GM19452 (cell line): ENCODE measurements around the gene NTN4.
A peak's percentile ranks its signal among the peaks of the same experiment; 100 is the strongest.
"Not testable (repeated sequence)": the region's sequence is repeated elsewhere in the genome, so short reads cannot be mapped to it uniquely, and the experiment has no call there.

Source experiments
- ATAC-seq: cut with Tn5 transposase; IDR thresholded peaks from one replicate; pipeline ENCODE4 v1.9.1; 2021; ENCODE audit not compliant: unreplicated experiment

NTN4 gene

DNA sequence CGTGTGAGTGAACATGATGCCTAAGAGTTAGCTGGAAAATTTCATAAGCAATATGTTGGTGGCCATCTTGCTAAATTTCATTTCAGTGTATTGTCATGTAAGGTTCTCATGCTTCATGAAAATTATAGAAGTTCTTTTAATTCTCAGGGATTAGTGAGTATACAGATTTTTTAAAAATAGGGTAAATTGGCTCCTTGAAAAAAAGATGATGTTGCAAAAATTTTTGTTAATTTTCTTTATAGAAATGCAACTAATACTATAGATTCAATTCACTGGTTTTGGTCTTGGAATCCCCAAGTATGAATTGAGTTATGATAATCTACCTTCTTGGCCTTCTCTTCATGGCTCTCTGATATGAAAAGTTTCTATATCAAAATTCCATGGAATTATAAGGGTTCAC is 75.4 kb downstream of the NTN4 start:
- no peak for ATAC-seq

DNA sequence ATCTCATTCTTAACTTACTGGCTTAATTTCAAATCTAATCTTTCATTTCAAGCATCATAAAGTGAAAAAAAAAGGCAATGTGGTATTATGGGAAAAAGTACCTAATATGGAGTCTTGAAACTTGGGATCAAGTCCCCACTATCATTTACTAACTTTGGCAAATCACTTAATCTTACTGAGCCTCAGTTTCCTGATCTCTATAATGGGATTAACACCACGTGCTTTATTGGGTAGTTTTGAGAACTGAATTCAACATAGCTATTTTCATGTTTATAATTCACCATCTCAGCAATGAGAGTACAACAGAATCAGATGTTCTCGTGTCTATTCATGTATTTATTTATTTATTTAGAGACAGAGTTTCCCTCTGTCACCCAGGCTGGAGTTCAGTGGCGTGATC is 78.3 kb downstream of the NTN4 start:
- no peak for ATAC-seq

DNA sequence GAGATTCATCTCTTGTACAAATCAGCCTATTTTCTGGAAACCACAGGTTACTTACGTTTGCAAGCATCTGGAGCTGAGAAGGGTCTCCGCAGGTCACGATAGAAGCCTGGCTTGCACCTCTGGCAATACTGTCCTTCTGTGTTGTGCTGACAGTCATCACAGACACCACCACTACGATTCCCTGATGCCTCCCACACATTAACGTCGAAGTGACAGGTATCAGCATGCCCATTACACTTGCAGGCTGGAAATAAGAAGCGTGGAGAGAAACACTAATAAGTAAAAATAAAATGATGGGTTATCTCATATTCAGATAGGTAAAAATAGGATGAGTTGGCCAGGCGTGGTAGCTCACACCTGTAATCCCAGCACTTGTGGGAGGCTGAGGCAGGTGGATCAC is 80.2 kb downstream of the NTN4 start:
- ATAC-seq: no peak

DNA sequence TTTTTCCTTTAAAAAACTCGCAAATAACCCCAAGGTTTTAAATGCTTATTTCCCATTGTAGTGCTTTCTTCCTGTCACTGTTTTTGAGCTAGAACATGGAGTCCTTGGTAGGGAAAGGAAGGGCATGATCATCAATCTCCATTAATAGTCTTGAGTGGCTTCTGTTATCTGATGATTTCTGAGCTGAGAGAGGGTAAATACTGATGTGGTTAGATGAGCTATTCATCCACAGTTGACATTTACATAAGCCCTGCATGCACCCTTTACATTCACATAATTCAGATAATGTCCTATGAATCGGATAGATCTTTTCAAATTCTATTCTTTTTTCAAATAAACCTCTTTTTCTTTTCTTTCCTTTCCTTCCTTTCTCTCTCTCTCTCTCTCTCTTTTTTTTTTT is 81.4 kb downstream of the NTN4 start:
- ATAC-seq: no peak

DNA sequence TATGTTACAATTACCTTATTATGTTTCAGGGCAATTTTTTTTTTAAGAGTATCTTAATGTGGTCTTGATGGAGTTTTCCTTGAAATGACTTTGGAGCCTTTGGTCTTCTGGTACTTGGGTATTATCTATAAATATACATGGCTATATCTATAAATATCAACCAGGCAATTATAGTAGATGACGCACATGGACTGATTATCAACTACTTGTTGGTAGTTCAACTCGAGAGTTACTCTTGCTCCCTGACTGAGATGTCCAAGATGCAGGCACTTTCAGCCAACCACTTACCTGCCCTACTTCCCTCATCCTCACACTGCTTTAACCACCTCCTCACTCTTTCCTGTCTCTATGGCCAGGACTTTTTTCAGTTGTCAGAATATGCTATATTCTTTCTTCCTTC is 85.4 kb downstream of the NTN4 start:
- ATAC-seq: no peak

DNA sequence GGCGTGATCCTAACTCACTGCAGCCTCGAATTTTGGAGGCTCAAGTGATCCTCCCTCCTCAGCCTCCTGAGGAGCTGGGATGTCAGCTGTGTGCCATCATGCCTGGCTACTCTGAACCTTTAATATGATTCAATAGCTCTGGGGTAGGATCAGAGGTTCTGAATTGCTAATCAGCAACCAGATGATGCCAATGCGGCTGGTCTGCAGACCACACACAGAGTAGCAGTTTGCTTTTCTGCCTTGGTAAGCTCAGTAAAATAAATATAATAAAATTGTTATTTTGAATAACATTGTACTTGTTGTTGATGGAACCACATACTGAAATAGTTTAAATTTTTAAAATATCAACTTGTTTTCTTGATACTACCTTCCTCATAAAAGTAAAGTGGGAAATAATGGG is 86.6 kb downstream of the NTN4 start:
- ATAC-seq: no peak

DNA sequence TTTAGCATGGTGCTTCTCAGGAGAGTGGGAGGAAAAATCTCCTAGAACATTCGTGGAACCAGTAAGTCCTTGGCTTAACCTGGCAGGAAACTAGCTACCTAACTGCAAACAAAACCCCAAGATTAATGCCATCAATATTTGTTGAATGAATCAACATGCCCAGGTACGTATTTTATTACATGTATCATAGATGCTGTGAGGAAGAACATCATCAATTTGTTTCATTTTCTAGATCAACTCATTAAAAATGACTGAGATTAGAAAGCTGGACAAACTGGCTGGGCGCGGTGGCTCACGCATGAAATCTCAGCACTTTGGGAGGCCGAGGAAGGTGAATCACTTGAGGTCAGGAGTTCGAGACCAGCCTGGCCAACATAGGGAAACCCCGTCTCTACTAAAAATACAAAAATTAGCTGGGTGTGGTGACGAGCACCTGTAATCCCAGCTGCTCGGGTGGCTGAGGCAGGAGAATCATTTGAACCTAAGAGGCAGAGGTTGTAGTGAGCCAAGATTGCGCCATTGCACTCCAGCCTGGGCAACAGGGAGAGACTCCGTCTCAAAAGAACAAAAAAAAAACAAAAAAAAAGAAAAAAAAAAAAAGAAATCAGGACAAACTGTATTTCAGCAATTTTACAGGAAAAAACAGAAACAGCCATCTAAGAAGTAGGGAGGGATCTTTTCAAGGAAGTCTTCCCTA is 88.7 kb downstream of the NTN4 start:
- ATAC-seq: no peak

DNA sequence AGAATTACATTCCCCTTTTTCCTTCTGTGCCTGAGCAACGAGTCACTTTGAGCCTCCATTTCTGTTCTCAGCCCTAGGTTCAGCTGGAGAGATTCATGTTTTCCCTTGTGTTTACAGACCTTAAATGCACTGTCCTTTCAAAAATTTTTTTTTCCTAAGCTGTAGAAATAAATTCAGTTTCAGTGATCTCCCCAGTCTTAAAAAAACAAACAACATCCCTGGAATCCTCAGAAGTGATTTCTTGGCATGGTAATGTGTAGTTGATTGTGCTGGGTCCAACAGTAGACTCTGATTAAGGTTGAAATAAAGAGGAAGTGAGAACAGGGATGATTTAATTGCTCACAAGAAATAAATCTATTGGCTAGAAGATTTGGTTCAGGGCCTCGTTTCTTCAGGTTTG is 89.3 kb downstream of the NTN4 start:
- ATAC-seq: no peak

DNA sequence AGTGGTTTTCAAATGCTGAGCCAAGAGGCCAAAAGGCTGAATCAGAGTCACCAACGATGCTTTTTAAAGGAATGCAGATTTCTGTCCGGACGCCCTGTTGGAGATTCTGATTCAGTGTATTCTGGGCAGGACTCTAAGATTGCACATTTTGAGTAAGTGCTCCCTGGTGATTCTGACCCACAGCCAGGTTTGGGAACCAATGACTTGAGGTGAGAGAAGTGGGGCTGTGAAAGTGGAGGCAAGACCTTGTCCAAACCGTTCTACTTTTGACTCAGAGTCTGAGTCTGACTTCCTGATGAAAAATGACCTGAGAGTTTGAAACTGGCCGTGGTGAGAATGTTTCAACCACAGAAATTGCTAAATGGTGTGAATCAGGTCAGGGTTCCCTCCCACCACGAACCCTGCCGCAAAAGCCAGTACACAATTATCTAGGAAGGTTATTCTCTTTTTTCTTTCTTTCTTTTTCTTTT is 90.2 kb downstream of the NTN4 start:
- ATAC-seq: peak; percentile 98

DNA sequence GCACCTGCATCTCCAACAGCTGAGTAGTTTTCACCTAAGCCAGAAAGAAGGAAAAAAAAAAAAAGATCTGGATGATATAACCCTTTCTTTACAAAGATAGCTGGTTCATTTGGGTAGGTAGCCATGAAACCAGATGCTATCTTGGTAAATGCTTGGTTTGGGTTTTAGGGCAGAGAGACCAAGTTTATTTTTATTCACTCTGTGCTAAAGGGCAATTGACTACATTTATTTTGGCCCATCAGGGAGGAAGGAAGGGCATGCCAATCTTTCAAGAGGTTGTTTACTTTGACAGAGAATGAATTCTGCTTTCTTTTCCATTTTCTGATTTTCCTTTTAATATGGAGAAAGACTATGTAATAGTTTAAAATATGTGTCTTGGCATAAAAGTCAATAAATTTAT is 91.0 kb downstream of the NTN4 start:
- ATAC-seq: no peak

DNA sequence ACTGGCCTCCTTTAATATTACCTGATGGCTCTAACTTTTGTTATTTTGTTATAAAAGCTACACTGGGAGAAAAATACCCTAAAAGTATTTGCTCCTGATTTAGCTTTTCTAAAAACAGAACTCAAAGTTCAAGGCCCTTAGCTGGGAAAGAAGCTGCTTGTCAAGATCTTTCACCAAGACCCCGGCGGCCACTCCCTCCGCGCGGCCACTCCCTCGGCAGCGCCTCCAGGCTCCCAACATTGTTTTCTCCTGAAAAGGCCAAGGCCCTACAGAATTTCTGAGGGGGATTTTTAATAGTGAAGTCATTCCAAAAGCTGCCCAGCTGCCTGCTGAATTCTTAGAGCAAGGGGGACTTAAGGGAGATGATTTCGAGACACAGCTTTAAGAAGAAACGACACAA is 96.4 kb downstream of the NTN4 start:
- no peak for ATAC-seq

DNA sequence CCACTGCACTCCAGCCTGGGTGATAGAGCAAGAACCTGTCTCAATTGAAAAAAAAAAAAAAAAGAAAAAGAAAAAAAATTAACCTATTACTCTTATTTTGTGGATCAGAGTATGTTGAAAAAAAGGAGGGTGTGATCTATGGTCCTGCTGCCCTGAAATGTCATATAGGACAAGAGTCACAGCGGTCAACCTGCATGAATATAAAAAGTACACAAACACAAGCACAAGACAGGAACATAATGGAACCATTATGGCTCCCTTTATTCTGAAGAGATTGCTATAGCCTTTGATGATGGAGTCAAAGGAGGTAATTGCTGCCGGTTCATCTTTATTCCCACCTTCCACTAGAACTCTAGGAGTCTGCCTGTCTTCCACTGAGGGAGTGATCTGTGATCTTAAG is 96.9 kb downstream of the NTN4 start:
- ATAC-seq: no peak

DNA sequence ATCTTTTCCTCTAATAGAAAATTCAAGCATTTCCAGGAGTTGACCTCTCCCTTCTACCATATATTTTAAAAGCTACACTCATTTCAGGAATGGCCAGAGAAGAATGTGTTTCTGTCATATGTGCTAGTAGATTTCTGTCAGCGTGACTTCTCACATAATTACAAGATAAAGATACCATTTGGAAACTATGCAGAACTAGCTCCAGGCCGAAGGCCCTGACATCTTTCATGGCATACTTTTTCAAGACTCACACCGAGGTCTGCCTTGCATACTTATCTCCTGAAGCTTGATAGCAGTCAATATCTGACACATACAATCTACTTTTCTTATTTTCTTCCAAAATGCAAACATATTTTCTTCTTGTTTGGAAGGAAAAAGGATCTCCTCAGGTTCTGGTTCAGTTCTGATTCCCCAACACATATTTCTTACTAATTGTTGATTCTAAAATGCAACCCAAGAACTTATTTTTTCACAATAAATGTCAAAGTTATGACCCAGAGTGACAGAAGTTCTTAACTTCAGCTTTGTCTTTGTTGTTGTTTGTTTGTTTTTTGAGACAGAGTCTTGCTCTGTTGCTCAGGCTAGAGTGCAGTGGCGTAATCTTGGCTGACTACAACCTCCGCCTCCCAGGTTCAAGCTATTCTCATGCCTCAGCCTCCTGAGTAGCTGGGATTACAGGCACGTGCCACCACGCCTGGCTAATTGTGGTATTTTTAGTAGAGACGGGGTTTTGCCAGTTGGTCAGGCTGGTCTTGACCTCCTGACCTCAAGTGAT is 99.5 kb downstream of the NTN4 start:
- no peak for ATAC-seq

DNA sequence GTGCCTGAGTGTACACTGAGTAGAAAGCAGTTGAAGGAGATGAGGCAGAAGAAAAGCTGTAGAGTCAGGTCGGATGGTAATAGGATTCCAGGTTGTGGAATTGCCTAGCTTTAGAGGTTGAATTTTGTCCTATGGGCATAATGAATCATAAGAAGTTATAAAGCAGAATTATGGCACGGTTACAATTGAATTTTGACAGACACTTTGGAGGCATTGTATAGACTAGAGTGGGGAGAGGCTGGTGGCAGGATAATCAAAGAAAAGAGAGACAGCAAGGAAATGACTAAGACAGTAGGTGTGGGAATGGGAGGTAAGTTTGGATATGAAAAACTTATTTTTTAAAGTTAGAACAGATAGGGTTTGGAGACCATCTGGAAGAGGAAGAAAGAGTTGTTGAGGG is 102.6 kb downstream of the NTN4 start:
- ATAC-seq: no peak

DNA sequence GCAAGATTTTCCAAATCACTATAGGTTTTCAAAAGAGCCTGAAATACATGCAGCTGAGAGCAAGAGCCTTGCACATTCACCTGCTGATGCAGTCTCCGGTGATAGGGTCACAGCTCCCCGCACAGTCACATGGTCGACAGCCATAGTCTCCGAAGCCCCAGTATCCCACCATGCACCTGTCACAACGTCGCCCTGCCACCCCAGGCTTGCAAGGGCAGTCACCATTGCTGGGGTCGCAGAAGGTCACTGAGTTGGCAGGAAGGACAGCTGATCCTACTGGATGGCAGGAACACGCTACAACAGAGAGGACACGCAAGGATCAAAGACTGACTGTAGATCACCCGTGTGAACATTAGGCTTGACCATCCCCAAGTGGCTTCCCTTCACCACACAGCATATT is 107.1 kb downstream of the NTN4 start:
- no peak for ATAC-seq

DNA sequence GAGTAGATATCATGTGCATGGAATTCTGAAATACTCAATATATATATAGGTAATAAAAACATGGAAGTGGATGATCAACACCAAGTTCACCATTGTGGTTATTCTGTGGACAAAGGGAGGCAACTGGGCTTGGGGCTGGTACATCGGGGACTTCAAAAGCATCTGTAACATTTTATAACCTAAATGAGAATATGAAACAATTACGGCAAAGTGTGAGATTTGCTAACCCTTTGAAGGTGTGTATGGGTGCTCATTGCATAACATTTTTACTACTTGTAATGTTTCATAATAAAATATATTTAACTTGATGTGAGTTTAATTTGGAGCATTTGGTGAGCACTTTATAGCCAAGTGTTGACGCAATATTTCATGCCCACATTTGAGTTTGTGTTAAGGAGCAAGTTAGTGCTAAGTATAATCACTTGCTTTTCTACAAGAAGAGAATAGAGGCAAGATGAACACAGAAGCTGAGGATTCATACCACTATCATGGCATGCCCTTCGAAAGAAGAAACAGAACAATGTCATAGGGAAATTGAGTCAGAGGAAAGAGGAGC is 109.3 kb downstream of the NTN4 start:
- no peak for ATAC-seq

DNA sequence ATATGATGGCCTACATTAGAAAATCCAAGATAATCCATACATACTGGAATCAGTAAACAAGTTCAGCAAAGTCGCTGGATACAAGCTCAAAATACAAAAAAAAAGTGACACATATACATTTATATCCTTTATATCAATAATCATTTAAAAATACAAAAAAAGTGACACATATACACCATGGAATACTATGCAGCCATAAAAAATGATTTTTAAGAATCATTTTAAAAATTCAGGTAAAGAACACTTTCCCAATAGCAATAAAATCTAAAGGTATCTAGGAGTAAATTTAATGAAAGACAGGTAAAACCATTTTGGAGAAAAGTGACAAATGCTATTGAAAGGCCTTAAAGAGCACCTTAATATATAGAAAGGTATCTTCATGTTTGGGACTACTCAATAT is 111.9 kb downstream of the NTN4 start:
- no peak for ATAC-seq

DNA sequence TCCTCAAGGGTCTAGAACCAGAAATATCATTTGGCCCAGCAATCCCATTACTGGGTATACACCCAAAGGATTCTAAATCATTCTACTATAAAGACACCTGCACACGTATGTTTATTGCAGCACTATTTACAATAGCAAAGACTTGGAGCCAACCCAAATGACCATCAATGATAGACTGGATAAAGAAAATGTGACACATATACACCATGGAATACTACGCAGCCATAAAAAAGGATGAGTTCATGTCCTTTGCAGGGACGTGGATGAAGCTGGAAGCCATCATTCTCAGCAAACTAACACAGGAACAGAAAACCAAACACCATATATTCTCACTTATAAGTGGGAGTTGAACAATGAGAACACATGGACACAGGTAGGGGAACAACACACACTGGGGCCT is 112.8 kb downstream of the NTN4 start:
- ATAC-seq: not testable (repeated sequence)

DNA sequence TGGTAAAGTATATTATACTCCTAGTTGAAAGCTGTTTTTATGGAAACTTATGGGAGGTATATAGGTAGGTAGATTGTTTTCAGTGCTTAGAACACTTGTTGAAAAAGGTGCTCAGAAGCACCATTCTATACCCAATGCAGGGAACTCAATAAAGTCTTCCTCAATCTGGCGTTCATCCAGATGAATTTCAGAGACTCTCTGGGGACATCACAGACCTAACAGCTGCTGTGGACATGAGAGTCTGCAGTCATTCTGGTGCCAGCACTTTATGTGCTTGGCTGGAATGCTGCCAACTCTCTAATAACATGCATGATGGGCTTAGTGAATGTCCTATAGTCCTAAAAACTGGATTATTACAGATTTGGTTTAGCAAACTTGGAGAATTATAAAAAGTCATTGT is 115.9 kb downstream of the NTN4 start:
- ATAC-seq: no peak

DNA sequence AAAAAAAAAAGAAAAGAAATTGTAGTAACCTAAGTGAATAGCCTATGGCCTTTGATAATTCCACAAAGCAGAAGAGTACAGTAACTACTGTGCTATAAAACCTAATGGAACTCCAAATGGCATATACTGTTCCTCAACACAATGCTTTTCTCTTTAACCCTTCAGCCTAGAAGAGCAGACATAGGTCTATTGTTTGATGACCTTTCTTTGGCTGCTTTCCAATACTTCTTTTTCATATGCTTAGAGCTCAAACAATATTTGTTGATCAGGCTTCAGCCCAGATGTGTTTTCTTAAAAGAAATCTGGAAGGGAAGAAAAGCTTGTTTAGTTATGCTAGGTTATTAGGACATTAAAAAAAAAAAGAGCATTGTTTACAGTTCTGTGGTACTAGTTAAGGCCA is 116.4 kb downstream of the NTN4 start:
- ATAC-seq: no peak

DNA sequence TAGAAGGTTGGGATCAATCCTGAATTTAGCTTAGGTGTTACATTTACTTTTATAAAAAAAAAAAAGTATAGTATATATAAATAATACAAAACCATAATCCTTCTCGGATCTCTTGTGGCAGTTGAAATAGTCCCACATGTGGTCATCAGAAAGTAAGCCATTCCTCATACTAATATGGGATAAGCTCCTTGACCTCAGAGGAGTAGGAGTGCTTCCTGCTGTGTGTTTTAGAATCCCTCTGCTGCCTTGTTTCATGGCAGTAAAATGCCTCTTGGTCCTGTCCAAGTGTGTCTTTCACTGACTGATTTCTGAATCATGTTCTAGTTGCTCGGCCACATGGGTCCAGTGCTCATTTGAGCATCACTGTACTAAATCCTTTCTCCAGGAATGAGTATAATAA is 117.0 kb downstream of the NTN4 start:
- no peak for ATAC-seq

DNA sequence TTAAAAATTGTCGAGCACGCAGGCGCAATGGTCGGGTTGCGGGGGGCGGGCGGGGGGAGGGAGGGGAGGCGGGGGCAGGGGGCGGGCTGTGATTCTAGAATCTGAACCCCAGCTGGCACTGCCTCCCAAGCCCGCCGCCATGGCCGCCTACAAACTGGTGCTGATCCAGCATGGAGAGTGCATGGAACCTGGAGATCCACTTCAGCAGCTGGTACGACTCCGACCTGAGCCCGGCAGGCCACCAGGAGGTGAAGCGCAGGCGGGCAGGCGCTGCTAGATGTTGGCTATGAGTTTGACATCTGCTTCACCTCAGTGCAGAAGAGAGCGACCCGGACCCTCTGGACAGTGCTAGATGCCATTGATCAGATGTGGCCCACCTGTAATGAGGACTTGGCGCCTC is 118.4 kb downstream of the NTN4 start:
- no peak for ATAC-seq
